Eye (tissue), 1 donor: ENCODE measurements around the gene RGPD4.
A peak's percentile ranks its signal among the peaks of the same experiment; 100 is the strongest.

Source experiments
- DNase-seq: peaks from one replicate; pipeline ENCODE4 v3.0.0-alpha.2; 2015

Gene RGPD4

GRCh38 chr2:107931412-107931811 lies 104.7 kb downstream of the RGPD4 start:
- peak; percentile 20 for DNase-seq

- DNase-seq, result peak; percentile 72
These were observed 105.8 kb downstream of the RGPD4 start for GRCh38 chr2:107932488-107932887.

- peak; percentile 57 for DNase-seq
These were observed 106.3 kb downstream of the RGPD4 start for GRCh38 chr2:107932979-107933378.

- DNase-seq, result peak; percentile 60
These were observed 110.0 kb downstream of the RGPD4 start for GRCh38 chr2:107936433-107937359.
